GM11168 (cell line): ENCODE measurements around the gene SLC8A1.

Experiments
- in situ Hi-C: fragments of 300-500 bp; cut with MboI; formaldehyde crosslinking; loops from one replicate; pipeline ENCODE4 v1.12.0; 2022; ENCODE audit warnings: low sequenced_read_pairs; ENCODE audit not compliant: unreplicated experiment

Gene SLC8A1

GRCh38 chr2:40430776-40431599 is 20.9 kb downstream of the SLC8A1 start:
- in situ Hi-C loops, result no loop called here

GRCh38 chr2:40428439-40428838 is 23.5 kb downstream of the SLC8A1 start:
- in situ Hi-C loops, result no loop called here

- in situ Hi-C loops, result no loop called here
Observed at GRCh38 chr2:40421631-40422297, 30.1 kb downstream of the SLC8A1 start.

- in situ Hi-C loops, result no loop called here
Observed at GRCh38 chr2:40420478-40420877, 31.4 kb downstream of the SLC8A1 start.

- in situ Hi-C loops, result no loop called here
Observed at GRCh38 chr2:40419364-40419762, 32.5 kb downstream of the SLC8A1 start.

GRCh38 chr2:40418614-40419363 is 33.1 kb downstream of the SLC8A1 start:
- in situ Hi-C loops, result no loop called here

GRCh38 chr2:40416486-40416885 is 35.4 kb downstream of the SLC8A1 start:
- in situ Hi-C loops, result no loop called here

GRCh38 chr2:40415391-40415790 is 36.5 kb downstream of the SLC8A1 start:
- in situ Hi-C loops, result no loop called here

- in situ Hi-C loops, result no loop called here
Observed at GRCh38 chr2:40412456-40412855, 39.4 kb downstream of the SLC8A1 start.

- in situ Hi-C loops, result no loop called here
Observed at GRCh38 chr2:40410695-40411094, 41.2 kb downstream of the SLC8A1 start.

- in situ Hi-C loops, result no loop called here
Observed at GRCh38 chr2:40409734-40410133, 42.2 kb downstream of the SLC8A1 start.

- in situ Hi-C loops, result no loop called here
Observed at GRCh38 chr2:40406485-40407289, 45.2 kb downstream of the SLC8A1 start.

- in situ Hi-C loops, result no loop called here
Observed at GRCh38 chr2:40405465-40405864, 46.4 kb downstream of the SLC8A1 start.

- in situ Hi-C loops, result no loop called here
Observed at GRCh38 chr2:40404517-40404916, 47.4 kb downstream of the SLC8A1 start.

GRCh38 chr2:40403233-40403836 is 48.6 kb downstream of the SLC8A1 start:
- in situ Hi-C loops, result no loop called here

GRCh38 chr2:40401896-40402295 is 50.0 kb downstream of the SLC8A1 start:
- in situ Hi-C loops, result no loop called here

GRCh38 chr2:40400336-40400953 is 51.4 kb downstream of the SLC8A1 start:
- in situ Hi-C loops, result no loop called here

GRCh38 chr2:40397765-40398164 is 54.1 kb downstream of the SLC8A1 start:
- in situ Hi-C loops, result no loop called here

- in situ Hi-C loops, result no loop called here
Observed at GRCh38 chr2:40396124-40396523, 55.8 kb downstream of the SLC8A1 start.
